ENCODE results near the gene FAM236D.
"Not testable (repeated sequence)": the region's sequence is repeated elsewhere in the genome, so short reads cannot be mapped to it uniquely, and the experiment has no call there.

- TF ChIP-seq, protein P1, sequence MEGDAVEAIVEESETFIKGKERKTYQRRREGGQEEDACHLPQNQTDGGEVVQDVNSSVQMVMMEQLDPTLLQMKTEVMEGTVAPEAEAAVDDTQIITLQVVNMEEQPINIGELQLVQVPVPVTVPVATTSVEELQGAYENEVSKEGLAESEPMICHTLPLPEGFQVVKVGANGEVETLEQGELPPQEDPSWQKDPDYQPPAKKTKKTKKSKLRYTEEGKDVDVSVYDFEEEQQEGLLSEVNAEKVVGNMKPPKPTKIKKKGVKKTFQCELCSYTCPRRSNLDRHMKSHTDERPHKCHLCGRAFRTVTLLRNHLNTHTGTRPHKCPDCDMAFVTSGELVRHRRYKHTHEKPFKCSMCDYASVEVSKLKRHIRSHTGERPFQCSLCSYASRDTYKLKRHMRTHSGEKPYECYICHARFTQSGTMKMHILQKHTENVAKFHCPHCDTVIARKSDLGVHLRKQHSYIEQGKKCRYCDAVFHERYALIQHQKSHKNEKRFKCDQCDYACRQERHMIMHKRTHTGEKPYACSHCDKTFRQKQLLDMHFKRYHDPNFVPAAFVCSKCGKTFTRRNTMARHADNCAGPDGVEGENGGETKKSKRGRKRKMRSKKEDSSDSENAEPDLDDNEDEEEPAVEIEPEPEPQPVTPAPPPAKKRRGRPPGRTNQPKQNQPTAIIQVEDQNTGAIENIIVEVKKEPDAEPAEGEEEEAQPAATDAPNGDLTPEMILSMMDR (IDR thresholded peaks at IDR 0.05): not testable (repeated sequence)
- TF ChIP-seq EZH2 (IDR thresholded peaks at IDR 0.05; ENCODE audit: borderline replicate concordance, insufficient read depth, low read depth, low read length, poor library complexity, severe bottlenecking): not testable (repeated sequence)
These were observed 24.6 kb downstream of the FAM236D start for GRCh38 chrX:72783365-72783936.

All from B cell (primary cell).